Right ventricle myocardium superior (tissue), 1 donor: ENCODE data around the gene GSDMA. TPM values are rescaled to one million over a fixed set of nuclear protein-coding genes. Genes with fewer than 3 reads are reported as not detected.

ENCODE experiments used
- ATAC-seq: fragments of 200-7000 bp; cut with Tn5 transposase; one replicate; pipeline ENCODE4 v1.9.1; 2020; ENCODE audit warnings: mild to moderate bottlenecking; ENCODE audit not compliant: poor library complexity
- DNase-seq: peaks from one replicate; pipeline ENCODE4 v3.0.0-alpha.2; 2020
- intact Hi-C: fragments of 100-400 bp; cut with DNase I; formaldehyde crosslinking; loops from one replicate; pipeline ENCODE4 v1.11.2; 2022
- total RNA-seq: library from RNA; stranded (reverse); fragmentation: NEBNext Ultra II Directional; extraction: Animal tissue kit (Norgen Biotek cat#: 25700); gene quantifications from one replicate; pipeline ENCODE4 v1.2.1, GENCODE V29; 2021
- donor health status: DM: no; HTN: yes; CAD: no; lungs with severe emphysema.

The GSDMA gene
- total RNA-seq, 1 donor from 2014 or later, result 0.40 TPM

DNA sequence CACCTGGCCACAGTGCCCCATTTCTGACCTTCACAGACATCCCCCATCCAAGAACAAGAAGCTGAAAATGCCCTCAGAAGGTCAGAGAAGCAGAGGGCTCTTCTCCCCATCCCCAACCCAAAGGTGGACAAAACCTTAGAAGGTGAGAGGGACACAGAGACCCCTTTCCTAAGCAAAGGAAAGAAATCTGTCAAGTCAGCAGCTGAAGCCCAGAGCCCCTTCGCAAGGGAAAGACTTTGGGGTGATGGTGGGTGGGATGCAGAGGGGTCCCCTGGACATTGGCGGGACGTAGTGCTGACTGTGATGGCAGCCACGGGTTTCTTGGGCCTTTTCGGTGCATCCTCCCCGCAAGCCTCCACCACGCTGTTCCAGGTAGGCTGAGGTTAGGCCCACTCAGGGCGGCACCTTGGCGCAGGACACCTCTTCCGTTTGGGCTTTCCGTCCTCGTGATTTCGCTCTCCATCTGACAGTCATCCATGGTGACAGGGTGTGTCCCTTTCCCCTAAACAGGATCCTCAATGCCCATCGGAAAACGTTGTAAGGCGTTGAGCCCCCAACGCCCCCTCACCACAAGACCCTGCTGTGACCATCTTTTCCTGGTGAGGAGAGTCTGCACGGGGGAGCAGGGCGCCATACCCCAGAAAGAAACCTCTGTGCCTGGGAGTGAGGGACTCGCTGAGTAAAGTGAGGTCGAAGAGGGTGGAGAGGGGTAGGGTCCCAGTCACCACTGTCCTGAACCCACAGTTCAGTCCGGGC, 10.7 kb upstream of the GSDMA start:
- ATAC-seq (no peak), DNase-seq (no peak)
- intact Hi-C loops, result no loop called here

DNA sequence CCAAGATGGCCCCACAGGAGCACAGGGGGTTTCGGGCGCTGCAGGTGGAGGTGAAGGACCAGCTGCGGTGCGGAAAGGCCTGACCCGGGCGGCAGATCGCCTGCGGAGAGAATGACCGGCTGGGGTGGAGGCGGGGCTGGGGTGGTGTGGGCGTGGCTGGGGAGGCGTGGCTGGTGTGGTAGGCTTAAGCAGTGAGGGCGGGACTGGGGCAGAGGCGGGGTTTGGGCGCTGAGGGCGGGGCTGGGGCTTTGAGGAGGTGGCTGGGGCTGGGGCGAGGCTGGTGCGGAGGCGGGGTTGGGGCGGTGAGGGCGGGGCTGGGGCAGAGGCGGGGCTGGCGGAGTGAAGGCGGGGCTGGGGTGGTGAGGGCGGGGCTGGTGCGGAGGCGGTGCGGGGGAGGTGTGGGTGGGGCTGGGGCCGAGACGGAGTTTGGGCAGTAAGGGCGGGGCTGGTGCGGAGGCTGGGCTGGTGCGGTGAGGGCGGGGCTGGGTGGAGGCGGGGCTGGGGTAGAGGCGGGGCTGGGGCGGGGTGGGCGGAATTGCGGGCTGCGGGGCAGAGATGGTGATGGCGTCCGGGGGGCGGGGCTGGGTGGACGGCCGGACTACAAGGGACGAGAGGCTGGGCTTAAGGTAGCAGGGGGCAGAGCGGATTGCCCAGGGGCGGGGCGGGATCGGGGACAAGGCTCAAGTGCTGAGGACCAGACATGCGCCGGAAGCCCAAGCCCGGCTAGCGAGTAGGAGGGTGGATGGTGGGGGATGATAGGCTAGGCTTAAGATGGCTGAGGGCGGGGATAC, 9.9 kb upstream of the GSDMA start:
- DNase-seq, result peak; percentile 99
- intact Hi-C loops, result no loop called here
- ATAC-seq, result peak; percentile 95

DNA sequence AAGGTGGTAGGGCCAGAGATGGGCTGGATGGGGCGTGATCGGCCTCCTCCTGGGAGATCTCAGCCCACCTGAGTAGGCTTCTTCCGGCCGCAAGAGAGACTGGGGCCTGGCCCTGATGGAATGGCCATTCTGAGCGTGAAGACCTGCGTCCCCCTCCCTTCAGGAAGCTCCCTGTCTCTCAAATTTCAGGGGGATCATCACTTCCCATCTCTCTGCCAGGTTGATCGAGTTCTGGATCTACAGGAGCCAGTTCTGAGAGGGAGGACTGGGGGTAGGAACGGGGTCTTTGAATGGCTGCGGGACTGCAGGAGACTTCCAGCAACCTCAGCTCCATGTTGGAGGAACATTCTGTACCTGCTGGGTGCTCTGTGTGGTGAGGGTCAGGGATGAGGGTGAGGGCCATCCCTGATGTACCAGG, 9.3 kb upstream of the GSDMA start:
- ATAC-seq, result no peak
- intact Hi-C loops, result no loop called here
- no peak for DNase-seq

DNA sequence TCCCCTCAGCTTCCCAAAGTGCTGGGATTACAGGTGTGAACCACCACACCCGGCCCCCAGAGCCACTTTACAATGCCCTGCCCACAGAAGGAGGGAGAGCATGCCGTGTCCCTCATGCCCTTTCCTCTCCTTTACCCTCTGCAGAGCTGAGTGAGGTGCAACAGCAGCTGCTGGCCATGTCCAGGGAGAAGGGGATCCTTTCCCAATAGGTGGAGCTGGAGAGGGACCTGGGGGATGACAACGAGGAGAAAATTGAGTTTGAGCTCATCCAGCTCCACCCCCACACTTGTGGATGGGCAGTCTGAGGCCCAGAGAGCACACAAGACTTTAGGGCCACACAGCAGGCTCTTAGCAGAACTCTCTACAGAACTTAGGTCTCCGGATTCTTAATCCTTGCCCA, 7.9 kb upstream of the GSDMA start:
- no peak for ATAC-seq
- intact Hi-C loops, result loop anchor here (5.0 kb wide), 1 partner anchor 38 kb away; the partner anchor contains the start of gene GSDMB
- DNase-seq, result no peak

DNA sequence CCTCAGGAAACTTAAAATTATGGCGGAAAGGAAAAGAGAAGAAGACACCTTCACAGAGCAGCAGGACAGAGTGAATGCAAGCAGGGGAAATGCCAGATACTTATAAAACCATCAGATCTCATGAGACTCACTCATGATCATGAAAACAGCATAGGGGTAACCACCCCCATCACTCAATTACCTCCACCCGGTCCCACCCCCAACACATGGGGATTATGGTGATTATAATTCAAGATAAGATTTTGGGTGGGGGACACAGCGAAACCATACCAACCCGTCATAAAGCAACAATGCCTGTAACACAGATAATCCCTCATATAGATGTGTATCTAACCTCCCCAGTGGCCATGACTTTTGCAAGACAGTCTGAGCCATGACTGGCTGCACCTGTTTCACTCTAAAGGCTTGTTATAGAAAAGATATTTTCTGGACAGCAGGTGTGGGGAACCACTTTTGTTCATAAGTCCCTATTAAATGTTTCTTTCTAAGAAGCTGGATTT, 7.0 kb upstream of the GSDMA start:
- intact Hi-C loops, result loop anchor here (5.0 kb wide), 1 partner anchor 38 kb away; the partner anchor contains the start of gene GSDMB
- DNase-seq, result no peak
- no peak for ATAC-seq

DNA sequence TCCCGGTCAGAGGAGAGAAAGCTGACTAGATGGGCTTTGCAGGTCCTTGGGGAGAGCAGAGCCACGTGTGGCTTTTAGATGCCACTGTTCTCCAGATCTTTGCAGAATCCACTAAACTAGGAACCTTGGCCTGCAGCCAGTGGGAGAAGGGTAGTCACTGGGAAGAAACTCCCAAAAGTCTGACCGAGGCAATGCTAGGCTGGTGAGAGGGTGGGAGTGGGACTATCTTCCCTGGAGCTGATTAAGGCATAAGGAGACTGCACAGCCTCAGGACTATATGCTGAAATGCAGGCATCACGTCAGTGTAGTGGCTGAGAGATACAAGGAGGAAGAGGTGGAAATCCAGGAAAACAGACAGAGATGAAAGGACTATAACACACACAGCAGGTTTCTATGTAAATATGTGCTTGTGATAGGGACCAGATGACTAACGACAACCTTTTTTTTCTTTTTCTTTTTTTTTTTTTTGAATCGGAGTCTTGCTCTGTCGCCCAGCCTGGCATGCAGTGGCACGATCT, 2.2 kb upstream of the GSDMA start:
- DNase-seq (no peak), ATAC-seq (no peak)
- intact Hi-C loops, result no loop called here

DNA sequence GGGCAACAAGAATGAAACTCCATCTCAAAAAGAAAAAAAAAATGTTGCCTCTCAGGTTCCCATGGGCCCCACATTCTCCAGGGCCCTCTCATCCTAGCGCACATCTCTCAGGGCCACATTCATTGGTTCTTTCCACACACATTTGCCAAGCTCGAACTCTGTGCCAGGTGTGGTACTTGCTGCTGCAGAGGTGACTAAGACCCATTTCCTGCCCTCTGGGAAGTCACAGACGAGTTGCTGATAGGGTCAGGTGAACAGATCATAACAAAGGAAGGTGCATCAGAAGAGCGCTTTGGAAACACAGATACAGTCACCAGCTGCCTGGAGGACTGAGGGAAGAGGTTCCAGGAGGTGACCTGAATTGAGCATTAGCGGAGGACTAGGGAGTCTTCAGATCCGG, 1.0 kb downstream of the GSDMA start:
- DNase-seq, result no peak
- intact Hi-C loops, result no loop called here
- ATAC-seq, result no peak

DNA sequence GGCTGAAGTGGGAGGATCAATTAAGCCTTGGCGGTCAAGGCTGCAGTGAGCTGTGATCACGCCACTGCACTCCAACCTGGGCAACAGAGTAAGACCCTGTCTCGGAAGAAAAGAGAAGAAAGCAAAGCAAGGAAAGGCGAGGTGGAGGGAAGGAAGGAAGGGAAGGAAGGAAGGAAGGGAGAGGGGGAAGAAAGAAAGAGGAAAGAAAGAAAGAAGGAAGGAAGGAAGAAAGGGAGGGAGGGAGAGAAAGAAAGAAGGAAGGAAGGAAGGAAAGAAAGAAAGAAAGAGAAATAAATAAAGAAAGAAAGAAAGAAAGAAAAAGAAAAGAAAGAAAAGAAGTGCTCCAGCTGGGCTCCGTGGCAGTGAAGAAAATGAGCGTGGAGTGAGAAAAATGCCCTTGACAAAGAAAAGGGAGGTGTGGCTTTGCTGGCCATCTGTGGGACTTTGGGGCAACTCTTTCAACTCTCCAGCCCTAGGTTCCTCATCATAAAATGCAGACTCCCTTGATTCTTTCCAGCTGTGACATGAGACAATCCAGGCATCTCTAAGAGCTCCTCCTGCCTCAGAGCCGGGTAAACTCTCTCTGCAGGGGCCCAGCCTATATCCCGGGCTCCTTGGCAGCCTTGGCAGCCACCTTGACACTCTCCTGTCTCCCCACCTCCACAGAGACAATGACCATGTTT, 2.4 kb downstream of the GSDMA start:
- no peak for ATAC-seq
- intact Hi-C loops, result no loop called here

DNA sequence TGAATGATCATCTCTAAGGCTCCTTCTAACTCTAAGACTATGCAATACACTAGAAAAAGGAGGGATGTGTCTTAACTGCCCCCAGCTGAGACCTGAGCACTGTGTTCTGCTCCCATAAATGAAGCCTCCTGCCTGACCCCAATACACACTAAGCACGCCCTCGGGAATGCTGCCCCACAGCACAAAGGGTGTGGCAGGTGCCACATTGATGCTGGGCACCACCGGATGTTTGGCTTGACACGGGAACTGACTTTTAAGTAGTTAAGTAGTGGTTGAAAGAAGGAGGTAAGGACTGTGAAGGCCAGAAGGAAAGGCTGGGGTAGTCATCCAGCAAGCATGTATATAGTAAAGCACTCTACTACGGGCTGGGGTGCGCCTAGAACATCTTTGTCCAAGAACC, 4.0 kb downstream of the GSDMA start:
- intact Hi-C loops, result no loop called here
- peak; percentile 14 for DNase-seq
- ATAC-seq, result no peak

More for the DNA sequence above, 2.4 kb downstream of the GSDMA start:
- DNase-seq, result no peak

DNA sequence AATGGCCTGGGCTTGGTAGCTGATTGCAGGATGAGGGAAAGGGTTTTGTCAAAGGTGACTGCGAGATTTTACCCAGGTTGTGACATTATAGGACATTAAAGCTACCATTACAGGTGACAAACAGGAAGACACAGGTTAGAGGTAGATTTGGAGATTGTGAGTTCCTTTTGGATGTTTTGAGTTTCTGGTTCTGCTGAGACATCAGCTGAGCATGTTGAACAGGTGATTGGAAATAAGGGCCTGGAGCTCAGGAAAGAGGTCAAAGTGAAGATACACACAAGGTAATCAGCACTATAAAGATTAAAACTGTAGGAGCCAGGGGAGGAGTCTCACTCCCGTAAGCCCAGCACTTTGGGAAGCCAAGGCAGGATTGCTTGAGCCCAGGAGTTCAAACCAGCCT, 6.0 kb downstream of the GSDMA start:
- ATAC-seq (no peak), DNase-seq (no peak)
- intact Hi-C loops, result no loop called here

DNA sequence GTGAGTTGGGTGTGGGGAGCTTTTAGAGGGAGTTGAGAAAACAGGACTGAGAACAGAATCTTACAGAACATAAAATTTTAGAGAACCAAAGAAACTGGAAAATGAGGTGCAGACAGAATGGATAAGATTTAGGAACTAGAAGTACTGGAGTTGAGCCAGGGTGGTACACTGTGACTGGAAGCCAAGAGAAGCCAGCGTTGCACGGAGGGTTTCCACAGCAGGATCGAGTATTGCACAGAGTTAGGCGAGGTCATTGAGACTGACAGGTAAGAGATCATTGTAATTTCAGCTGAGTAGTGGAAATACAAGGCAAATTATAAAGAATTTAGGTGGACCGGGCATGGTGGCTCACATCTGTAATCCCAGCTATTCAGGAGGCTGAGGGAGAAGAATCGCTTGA, 6.6 kb downstream of the GSDMA start:
- no peak for ATAC-seq
- DNase-seq, result peak; percentile 20
- intact Hi-C loops, result no loop called here

DNA sequence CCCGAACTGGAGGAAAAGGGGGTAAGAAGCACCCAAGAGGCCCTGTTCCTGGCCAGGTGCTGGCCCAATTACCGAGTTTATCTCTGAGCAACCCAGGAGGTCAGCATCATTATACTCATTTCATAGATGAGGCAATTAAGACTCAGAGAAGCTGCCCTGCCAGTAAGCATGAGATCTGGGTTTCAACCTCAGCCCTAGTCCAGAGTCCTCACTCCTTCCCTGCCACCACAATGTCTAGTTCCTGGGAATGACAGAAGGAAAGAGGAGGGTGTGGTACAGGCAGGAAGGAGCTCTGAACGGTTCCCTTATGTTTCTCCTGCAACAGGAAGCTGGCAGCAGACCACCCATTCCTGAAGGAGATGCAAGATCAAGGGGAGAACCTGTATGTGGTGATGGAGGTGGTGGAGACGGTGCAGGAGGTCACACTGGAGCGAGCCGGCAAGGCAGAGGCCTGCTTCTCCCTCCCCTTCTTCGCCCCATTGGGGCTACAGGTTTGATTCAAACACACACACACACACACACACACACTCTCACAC, 7.4 kb downstream of the GSDMA start:
- intact Hi-C loops, result no loop called here
- ATAC-seq (no peak), DNase-seq (no peak)

DNA sequence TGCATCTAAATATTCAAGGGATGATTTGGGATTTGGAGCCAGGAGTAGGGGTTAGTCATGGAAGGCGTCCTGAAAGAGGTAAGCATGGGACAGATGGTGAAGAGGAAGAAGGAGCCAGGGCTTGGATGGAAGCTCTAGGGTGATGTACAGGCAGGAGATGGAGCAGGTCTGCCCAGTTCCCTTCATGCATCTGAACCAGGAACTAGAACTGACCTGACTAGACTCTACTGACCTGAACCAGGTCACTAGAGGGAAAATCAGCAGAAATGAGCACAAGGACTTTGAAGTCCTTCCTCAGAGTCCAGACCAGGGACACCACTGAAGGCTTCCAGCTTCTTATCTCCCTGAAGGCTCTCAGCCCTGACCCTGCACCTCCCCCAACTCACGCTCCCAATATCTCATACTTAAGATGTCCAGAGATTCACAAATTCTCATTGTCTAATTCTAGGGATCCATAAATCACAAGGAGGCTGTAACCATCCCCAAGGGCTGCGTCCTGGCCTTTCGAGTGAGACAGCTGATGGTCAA, 8.3 kb downstream of the GSDMA start:
- no peak for ATAC-seq
- DNase-seq, result no peak
- intact Hi-C loops, result no loop called here

DNA sequence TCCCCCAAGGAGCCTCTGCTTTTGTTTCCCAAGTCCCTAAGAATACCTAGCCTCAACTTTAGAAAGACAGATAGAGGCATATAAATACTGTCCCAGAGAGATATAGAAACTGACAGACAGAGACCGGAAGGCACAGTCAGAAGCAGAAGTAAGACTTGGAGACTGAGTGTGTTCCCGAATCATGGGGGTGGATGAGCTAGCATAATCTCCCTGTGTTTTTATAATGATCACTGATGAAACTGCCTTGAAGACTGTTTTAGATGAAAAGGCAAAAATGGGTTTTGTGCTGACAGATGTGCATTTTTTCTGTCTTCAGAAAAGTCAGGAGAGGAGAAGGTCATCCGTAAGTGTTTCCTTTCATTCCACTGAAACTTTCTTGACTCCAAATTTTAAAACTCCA, 9.5 kb downstream of the GSDMA start:
- peak; percentile 39 for ATAC-seq
- intact Hi-C loops, result no loop called here

DNA sequence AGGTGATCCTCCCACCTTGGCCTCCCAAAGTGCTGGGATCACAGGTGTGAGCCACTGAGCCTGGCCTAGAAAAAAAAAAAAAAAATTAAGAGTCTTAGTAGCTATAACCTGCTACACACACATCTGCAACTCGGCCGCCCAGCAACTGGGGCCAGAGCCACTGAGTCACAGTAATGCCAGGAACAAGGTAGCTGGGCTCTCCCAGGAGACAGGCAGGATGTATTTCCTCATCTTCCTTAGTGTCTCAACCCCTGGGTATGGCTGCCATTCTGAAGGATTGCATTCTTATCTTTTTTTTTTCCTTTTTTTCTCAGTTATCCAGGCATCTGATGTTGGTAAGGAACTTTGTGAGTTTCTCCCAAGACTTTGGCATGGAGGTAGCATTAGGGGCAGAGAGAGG, 10.7 kb downstream of the GSDMA start:
- intact Hi-C loops, result no loop called here
- ATAC-seq, result no peak
- no peak for DNase-seq

More for the DNA sequence above, 9.5 kb downstream of the GSDMA start:
- DNase-seq, result no peak

DNA sequence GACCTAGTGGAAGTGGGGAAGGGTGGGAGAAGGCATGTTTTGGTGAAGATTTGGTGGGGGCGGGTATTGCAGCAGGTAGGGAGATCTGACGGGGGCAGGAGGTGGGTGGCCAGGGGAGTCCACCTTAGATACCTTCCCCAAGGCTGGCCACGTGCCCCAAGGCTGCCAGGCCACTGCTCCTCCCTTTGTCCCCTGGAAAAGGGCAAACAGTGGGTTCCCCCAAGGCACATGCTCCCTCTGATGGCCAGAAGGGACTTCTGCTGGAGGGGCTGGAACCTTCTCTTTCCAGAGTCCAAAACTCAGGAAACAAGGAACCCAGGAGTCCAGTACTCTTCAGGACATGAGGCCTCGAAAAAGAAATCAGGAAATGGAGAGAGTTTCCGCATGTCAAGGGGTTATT, 11.6 kb downstream of the GSDMA start:
- ATAC-seq, result no peak
- intact Hi-C loops, result no loop called here
- no peak for DNase-seq

DNA sequence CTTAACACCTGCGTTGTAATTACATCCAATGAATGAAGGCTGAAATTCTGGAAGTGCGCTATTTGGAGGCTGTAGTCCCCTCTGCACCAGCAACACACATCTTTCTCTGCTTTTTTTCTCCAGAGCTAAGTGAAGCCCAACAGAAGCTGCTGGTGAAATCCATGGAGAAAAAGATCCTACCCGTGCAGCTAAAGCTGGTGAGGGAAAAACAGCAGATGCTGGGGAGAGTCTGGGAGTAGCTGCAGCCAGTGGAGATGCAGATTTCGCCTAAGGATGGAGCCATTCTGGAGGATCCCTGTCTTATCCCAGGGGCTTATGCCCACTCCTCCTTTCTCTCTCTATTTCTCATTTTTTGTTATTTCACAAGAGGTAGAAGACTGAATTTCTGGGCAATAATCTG, 13.0 kb downstream of the GSDMA start:
- no peak for ATAC-seq
- intact Hi-C loops, result no loop called here
- DNase-seq, result no peak

DNA sequence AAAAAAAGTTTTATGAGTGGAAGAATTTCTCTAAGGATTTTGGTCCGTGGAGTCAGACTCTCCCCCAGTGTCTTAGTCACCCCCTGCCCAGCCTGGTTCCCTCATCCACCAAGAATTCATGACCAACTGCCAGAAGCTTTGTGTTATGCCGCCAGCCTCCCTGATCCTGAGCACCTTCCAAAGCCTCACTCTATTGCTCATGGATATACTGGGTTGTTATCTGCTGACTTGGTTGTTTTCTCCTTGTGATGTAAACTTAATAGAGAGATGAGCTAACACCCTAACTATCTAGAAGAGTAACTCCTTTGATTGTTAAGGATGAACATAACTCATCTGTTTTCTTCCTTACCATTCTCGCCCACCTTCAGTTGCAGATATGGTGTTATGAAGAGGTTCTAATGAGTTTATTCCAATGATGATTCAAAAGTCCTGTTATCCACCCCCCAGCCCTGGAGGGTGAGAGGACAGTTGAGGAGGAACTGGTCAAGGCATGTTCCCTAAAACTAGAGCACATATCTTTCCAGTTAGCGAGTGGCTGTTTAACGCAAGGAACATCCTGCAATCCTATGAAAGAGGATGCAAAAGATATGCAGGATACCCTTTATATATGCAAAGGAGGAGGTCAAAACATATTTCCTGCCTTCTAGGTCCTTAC, 16.3 kb downstream of the GSDMA start:
- no peak for ATAC-seq
- DNase-seq, result no peak
- intact Hi-C loops, result no loop called here
